Astrocyte of the cerebellum (primary cell): ENCODE data around the gene ABTB2.
A peak's percentile ranks its signal among the peaks of the same experiment; 100 is the strongest.
"Not testable (repeated sequence)": the region's sequence is repeated elsewhere in the genome, so short reads cannot be mapped to it uniquely, and the experiment has no call there.

Experiments used
- DNase-seq: peaks from one replicate; pipeline ENCODE4 v3.0.0-alpha.2; 2011; ENCODE audit warnings: low read depth
- H3K4me3 ChIP-seq: 2 replicates; pipeline ENCODE4 v1.5.1; 2011; ENCODE audit warnings: mild to moderate bottlenecking, low read depth, low read length, moderate library complexity
- in situ Hi-C: cut with HindIII; loops from 2 replicates; pipeline ENCODE4 v1.10.0; 2017; ENCODE audit warnings: low sequenced_read_pairs
- TF ChIP-seq, protein P1 (sequence below): IDR thresholded peaks from 2 replicates; pipeline ENCODE4 v1.5.1; 2012; ENCODE audit warnings: low read length, low read depth, moderate library complexity, mild to moderate bottlenecking; ENCODE audit errors: missing control alignments

The ABTB2 gene

DNA sequence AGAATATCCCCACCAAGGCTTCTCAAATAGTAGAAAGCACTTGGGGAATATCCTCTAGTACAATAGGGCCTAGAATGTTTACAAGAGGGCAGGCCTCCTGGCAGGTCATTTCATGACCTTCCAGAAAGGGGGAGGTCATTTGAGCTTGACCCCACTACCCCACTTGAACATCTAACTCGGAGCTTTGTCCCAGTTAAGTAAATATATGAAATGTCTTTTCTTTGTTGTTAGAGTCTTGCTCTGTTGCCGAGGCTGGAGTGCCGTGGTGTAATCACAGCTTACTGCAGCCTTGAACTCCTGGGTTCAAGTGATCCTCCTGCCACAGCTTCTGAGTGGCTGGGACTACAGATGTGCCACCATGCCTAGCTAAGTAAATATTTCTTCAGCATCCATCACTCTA lies 108.4 kb downstream of the ABTB2 start:
- H3K4me3 ChIP-seq, result no peak overlapping the region
- DNase-seq, result no peak
- in situ Hi-C loops, result loop anchor here (10.0 kb wide), 1 partner anchor 85 kb away; no protein-coding TSS in a partner anchor
- TF ChIP-seq, protein P1, sequence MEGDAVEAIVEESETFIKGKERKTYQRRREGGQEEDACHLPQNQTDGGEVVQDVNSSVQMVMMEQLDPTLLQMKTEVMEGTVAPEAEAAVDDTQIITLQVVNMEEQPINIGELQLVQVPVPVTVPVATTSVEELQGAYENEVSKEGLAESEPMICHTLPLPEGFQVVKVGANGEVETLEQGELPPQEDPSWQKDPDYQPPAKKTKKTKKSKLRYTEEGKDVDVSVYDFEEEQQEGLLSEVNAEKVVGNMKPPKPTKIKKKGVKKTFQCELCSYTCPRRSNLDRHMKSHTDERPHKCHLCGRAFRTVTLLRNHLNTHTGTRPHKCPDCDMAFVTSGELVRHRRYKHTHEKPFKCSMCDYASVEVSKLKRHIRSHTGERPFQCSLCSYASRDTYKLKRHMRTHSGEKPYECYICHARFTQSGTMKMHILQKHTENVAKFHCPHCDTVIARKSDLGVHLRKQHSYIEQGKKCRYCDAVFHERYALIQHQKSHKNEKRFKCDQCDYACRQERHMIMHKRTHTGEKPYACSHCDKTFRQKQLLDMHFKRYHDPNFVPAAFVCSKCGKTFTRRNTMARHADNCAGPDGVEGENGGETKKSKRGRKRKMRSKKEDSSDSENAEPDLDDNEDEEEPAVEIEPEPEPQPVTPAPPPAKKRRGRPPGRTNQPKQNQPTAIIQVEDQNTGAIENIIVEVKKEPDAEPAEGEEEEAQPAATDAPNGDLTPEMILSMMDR, result no peak

DNA sequence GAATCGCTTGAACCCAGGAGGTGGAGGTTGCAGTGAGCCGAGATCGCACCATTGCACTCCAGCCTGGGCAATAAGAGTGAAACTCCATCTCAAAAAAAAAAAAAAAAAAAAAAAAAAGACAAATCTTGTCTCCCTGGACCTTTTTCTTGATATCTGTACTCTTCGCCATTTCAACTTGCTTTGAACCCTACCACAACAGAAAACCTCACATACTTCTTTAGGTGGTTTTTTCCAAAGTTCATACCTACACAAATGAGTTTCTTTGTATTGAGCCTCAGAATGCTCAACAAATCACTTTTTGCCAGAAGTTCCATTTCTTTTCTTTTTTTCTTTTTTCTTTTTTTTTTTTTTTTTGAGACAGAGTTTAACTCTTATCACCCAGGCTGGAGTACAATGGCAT lies 111.3 kb downstream of the ABTB2 start:
- not testable (repeated sequence) for H3K4me3 ChIP-seq, DNase-seq
- in situ Hi-C loops, result loop anchor here (10.0 kb wide), 1 partner anchor 82 kb away; no protein-coding TSS in a partner anchor

DNA sequence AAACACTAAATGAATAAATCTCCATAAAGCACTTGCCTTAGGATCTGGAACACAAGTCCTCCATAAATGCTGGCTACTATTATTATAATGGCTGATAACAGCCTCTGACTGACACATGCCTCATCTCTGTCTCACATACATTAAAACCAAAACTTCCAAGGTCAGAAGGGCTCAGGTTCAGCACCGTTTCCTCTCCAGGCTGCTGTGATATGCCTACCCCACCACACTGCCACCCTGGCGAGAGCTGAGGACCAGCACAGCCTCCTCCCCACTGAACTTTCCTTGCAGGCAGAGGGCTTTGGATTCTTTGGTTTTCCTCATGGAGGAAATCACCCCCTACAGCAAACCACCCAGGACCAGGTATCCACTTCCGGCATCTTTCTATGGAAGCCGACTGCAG lies 112.8 kb downstream of the ABTB2 start:
- DNase-seq, result no peak
- in situ Hi-C loops, result loop anchor here (10.0 kb wide), 1 partner anchor 80 kb away; no protein-coding TSS in a partner anchor
- TF ChIP-seq, protein P1, result no peak
- no peak overlapping the region for H3K4me3 ChIP-seq

DNA sequence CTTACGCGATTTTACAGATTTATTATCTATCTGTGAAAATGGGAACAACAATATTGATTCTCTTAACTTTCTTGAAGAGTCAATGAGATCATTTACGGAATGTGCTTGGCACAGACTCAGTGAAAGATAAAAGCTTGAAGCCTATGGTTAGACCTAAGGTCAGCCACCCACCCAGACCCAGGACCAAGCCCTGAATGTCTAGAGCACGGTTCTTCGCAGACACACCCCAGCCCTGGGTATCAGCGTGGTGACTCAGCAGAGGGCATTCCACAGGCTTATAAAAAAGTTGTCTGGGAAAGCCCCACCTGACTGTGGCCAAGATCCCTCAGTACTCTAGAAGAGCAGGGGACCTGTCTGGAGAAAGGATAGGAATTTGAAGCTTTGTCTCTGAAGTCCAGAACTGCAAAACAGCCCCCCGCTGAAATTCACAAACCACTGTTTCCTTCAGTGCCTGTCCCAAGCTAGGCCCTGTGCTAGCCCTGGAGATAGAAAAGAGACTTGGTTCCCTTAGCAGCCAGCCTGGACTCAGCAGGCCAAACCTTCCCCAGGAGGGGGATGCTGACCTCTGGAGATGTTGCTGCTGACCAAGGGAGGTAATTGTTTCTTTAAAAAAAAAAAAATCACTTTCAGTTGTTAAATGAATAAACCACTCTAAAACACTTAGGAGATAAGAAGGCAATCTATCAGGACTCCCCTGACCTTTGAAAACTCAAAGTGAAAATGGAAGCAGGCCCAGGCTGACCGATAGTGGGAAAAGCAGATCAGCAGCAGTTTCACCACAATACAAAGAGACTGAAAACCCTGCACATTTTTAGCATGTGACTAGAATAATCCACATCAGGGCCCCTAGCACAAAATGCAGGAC lies 114.0 kb downstream of the ABTB2 start:
- TF ChIP-seq, protein P1, result no peak
- DNase-seq, result peak; percentile 45
- no peak overlapping the region for H3K4me3 ChIP-seq
- in situ Hi-C loops, result loop anchor here (10.0 kb wide), 1 partner anchor 79 kb away; no protein-coding TSS in a partner anchor

DNA sequence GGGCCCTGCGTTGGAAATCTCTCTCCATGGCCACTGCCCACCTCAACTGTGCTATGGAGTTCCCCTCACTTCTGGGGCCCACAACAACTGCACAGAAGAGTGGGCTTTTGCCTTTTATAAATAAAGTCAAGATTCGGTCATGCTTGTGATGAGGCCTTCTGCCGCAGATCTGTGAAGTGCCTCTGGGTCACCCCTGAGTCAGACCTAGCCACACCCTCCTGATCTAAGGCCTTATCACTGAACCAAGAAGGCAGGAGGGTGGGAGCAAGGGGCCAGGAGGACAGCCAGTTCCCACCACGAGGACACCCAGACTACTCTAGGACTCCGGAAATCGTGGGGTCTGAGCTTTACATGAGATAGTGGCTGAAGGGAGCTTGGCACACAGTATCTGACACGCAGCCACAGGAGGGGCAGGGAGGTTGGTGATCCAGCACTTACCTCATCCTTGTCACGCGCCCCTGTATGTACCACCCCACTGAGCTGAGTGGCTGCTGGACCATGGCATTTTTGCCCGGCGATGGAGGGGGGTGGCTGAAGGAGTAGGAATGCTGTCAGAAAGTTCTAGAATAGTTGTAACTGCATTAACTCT lies 115.7 kb downstream of the ABTB2 start:
- TF ChIP-seq, protein P1, result no peak
- H3K4me3 ChIP-seq, result no peak overlapping the region
- in situ Hi-C loops, result loop anchor here (10.0 kb wide), 1 partner anchor 77 kb away; no protein-coding TSS in a partner anchor
- no peak for DNase-seq

DNA sequence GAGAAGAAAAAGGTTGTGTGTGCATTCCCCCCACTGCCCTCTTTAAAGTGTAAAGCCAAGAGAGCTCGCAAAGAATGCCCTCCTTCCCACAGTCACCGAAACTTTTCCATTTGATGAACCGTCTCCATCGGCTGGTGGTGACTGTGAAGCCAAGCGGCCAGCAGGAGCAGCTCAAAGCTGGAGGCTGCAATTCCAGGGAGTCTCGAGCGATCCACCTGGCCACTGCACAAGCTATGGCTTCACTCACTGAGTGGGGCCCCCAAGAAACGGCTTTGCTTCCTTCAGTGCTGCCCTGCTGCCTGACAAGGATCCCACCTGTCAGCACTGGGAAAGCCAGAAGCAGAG lies 117.7 kb downstream of the ABTB2 start:
- in situ Hi-C loops, result loop anchor here (10.0 kb wide), 1 partner anchor 75 kb away; no protein-coding TSS in a partner anchor
- TF ChIP-seq, protein P1, result no peak
- DNase-seq, result no peak

More for the DNA sequence above, 117.7 kb downstream of the ABTB2 start:
- no peak overlapping the region for H3K4me3 ChIP-seq
